SU-DHL-6 (cell line): ENCODE data around the gene P2RX3.
A peak's percentile ranks its signal among the peaks of the same experiment; 100 is the strongest.
"Not testable (repeated sequence)": the region's sequence is repeated elsewhere in the genome, so short reads cannot be mapped to it uniquely, and the experiment has no call there.

Experiments used
- H2AFZ ChIP-seq: fragments of 200-600 bp; sonication (generic); 2 replicates; pipeline ENCODE4 v1.6.1; 2014; ENCODE audit warnings: low read depth, mild to moderate bottlenecking, moderate library complexity, mixed read lengths, antibody characterized with exemption, low read length; ENCODE audit not compliant: severe bottlenecking
- H3F3A ChIP-seq: fragments of 200-600 bp; shearing (Covaris generic); 2 replicates; pipeline ENCODE4 v1.6.0; 2016; ENCODE audit warnings: antibody characterized with exemption, mild to moderate bottlenecking; ENCODE audit not compliant: insufficient read depth
- H3K27ac ChIP-seq: fragments of 200-600 bp; sonication (generic); 2 replicates; pipeline ENCODE4 v1.5.1; 2016; ENCODE audit warnings: low read depth, mild to moderate bottlenecking, low read length, moderate library complexity, mixed read lengths
- H3K27me3 ChIP-seq: fragments of 200-600 bp; sonication (generic), shearing (Covaris generic); 2 replicates; pipeline ENCODE4 v1.6.0; 2014; ENCODE audit warnings: mild to moderate bottlenecking, low read length
- H3K36me3 ChIP-seq: fragments of 200-600 bp; sonication (generic); 2 replicates; pipeline ENCODE4 v1.6.1; 2014; ENCODE audit warnings: mild to moderate bottlenecking, low read length, mixed read lengths
- H3K4me2 ChIP-seq: fragments of 300-600, 200-600 bp; shearing (Covaris generic), sonication (generic); 2 replicates; pipeline ENCODE4 v1.6.0; 2014; ENCODE audit warnings: low read length, low read depth, mild to moderate bottlenecking; ENCODE audit not compliant: poor library complexity, severe bottlenecking
- H3K4me3 ChIP-seq: fragments of 200-600 bp; sonication (generic); 2 replicates; pipeline ENCODE4 v1.5.1; 2014; ENCODE audit warnings: antibody characterized with exemption, low read length, mild to moderate bottlenecking, mixed read lengths; ENCODE audit not compliant: insufficient read depth, poor library complexity, severe bottlenecking
- H3K79me2 ChIP-seq: fragments of 200-600 bp; sonication (generic); 2 replicates; pipeline ENCODE4 v1.6.1; 2014; ENCODE audit warnings: mild to moderate bottlenecking, low read length, moderate library complexity; ENCODE audit not compliant: insufficient read depth
- H3K9ac ChIP-seq: fragments of 200-600 bp; sonication (generic); 2 replicates; pipeline ENCODE4 v1.7.0; 2014; ENCODE audit warnings: mild to moderate bottlenecking, low read length
- H3K9me2 ChIP-seq: fragments of 200-600 bp; sonication (generic); replicated peaks from 2 replicates; pipeline ENCODE4 v1.6.1; 2014; ENCODE audit warnings: low read length; ENCODE audit not compliant: insufficient read depth
- H3K9me3 ChIP-seq: fragments of 200-600 bp; sonication (generic); 2 replicates; pipeline ENCODE4 v1.6.1; 2014; ENCODE audit warnings: low read length, mixed read lengths; ENCODE audit not compliant: insufficient read depth
- H4K20me1 ChIP-seq: fragments of 200-600 bp; sonication (generic); 2 replicates; pipeline ENCODE4 v1.6.1; 2014; ENCODE audit warnings: low read depth, mild to moderate bottlenecking, antibody characterized with exemption, low read length, moderate library complexity, mixed read lengths
- CTCF ChIP-seq: fragments of 200-600 bp; sonication (generic); IDR thresholded peaks from one replicate; pipeline ENCODE4 v1.5.1; 2017; ENCODE audit warnings: antibody characterized with exemption, mild to moderate bottlenecking, low read length, moderate library complexity; ENCODE audit not compliant: insufficient read depth, poor library complexity, severe bottlenecking
- EZH2phosphoT487 ChIP-seq: fragments of 200-600 bp; sonication (generic), shearing (Covaris generic); conservative IDR thresholded peaks from 2 replicates; pipeline ENCODE4 v1.6.1; 2018; ENCODE audit warnings: mild to moderate bottlenecking, antibody characterized with exemption, low read length, moderate library complexity, mixed read lengths

The P2RX3 gene

GRCh38 chr11:57336111-57336666, 2.0 kb upstream of the P2RX3 start:
- no peaks in the 10 kb centered on the region for H3F3A ChIP-seq
- no peaks in the 10 kb centered on the region for H3K9me3 ChIP-seq
- peak overlapping the region; percentile 39; the same call in 1 of the 2 replicates for H3K27ac ChIP-seq
- peak overlapping the region; percentile 66 for H3K4me3 ChIP-seq
- TF ChIP-seq CTCF (no peak), EZH2phosphoT487 (no peak)
- H3K9ac ChIP-seq = peak overlapping the region; percentile 88
- no peaks in the 10 kb centered on the region for H4K20me1 ChIP-seq
- peaks cover 30% of the 10 kb centered on the region for H3K79me2 ChIP-seq
- peaks cover 11% of the 10 kb centered on the region for H3K36me3 ChIP-seq
- peak overlapping the region; percentile 87 for H2AFZ ChIP-seq
- no peaks in the 10 kb centered on the region for H3K27me3 ChIP-seq
- H3K9me2 ChIP-seq = no peaks in the 10 kb centered on the region
- H3K4me2 ChIP-seq = peak overlapping the region; percentile 78

GRCh38 chr11:57336856-57337255, 1.3 kb upstream of the P2RX3 start:
- Histone ChIP-seq H2AFZ (peak overlapping the region; percentile 87), H3K79me2 (peaks cover 30% of the 10 kb centered on the region), H3K9ac (peak overlapping the region; percentile 88; the same call in 1 of the 2 replicates)
- not testable (repeated sequence) for H3K9me2 ChIP-seq, H3K4me2 ChIP-seq, H3F3A ChIP-seq, H3K4me3 ChIP-seq, H4K20me1 ChIP-seq, H3K27ac ChIP-seq, H3K27me3 ChIP-seq, H3K9me3 ChIP-seq, H3K36me3 ChIP-seq

GRCh38 chr11:57339328-57339727, 1.2 kb downstream of the P2RX3 start:
- no peaks in the 10 kb centered on the region for H3K9me2 ChIP-seq
- no peak for TF ChIP-seq EZH2phosphoT487
- no peak for TF ChIP-seq CTCF
- no peaks in the 10 kb centered on the region for H3K9me3 ChIP-seq
- H3K9ac ChIP-seq = no peak overlapping the region
- H3F3A ChIP-seq = no peaks in the 10 kb centered on the region
- H3K79me2 ChIP-seq = peaks cover 12% of the 10 kb centered on the region
- H4K20me1 ChIP-seq = no peaks in the 10 kb centered on the region
- H3K27me3 ChIP-seq = no peaks in the 10 kb centered on the region
- H3K4me3 ChIP-seq = no peak overlapping the region
- no peak overlapping the region for H3K4me2 ChIP-seq
- no peak overlapping the region for H2AFZ ChIP-seq
- no peaks in the 10 kb centered on the region for H3K36me3 ChIP-seq
- no peak overlapping the region for H3K27ac ChIP-seq

- H3K27me3 ChIP-seq = no peaks in the 10 kb centered on the region
- H3K9me2 ChIP-seq = no peaks in the 10 kb centered on the region
- H3K4me2 ChIP-seq = no peak overlapping the region
- H3K4me3 ChIP-seq = no peak overlapping the region
- no peaks in the 10 kb centered on the region for H3K36me3 ChIP-seq
- no peak overlapping the region for H3K27ac ChIP-seq
- no peaks in the 10 kb centered on the region for H4K20me1 ChIP-seq
- H3K9me3 ChIP-seq = no peaks in the 10 kb centered on the region
- no peak overlapping the region for H2AFZ ChIP-seq
- TF ChIP-seq EZH2phosphoT487 (no peak), CTCF (no peak)
- no peaks in the 10 kb centered on the region for H3F3A ChIP-seq
- H3K9ac ChIP-seq = no peak overlapping the region
- H3K79me2 ChIP-seq = peaks cover 4% of the 10 kb centered on the region
Observed at GRCh38 chr11:57340039-57340615, 2.0 kb downstream of the P2RX3 start.
